GM12892 (cell line): ENCODE results near the gene SERINC2.

Experiments used
- POLR2A ChIP-seq: IDR thresholded peaks from 2 replicates; pipeline ENCODE4 v1.6.1; 2011; ENCODE audit warnings: low read depth, low read length, control low read depth
- POLR2AphosphoS5 ChIP-seq: IDR thresholded peaks from 2 replicates; pipeline ENCODE4 v1.6.1; 2011; ENCODE audit warnings: low read depth, low read length, control low read depth
- TAF1 ChIP-seq: IDR thresholded peaks from 2 replicates; pipeline ENCODE4 v1.6.1; 2011; ENCODE audit warnings: low read depth, mild to moderate bottlenecking, control low read depth, low read length, borderline replicate concordance

DNA sequence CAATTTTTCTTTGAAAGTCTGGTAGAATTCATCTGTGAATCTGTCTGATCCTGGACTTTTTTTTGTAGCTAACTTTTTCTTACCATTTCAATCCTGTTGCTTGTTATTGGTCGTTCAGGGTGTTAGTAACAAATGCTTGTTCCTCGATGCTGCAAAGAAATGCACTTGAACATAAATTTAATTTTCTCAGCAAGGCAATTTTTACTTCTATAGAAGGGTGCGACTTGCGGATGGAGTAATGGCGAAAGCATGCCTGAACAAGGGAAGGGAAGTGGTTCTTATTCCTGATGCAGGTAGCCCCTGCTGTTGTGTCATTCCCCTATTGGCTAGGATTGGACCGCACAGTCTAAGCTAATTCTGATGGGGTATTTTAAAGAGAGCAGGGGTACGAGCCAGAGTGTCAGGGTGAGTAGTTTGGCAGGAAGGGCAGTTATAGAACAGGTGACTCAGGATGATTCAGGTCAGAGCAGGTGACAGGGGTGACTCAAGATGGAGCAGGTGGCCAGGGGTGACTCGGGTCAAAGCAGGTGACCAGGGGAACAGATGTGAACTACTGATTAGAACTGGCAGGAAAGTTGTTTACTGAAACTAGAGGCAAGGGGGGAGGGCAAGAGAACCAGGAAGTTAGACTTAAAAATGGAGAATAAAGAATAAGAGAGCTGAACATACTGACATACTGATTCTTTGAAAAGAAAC is 40.5 kb downstream of the SERINC2 start:
- TF ChIP-seq POLR2AphosphoS5, result no peak
- no peak for TF ChIP-seq POLR2A
- TF ChIP-seq TAF1, result no peak
